Measurements from ENCODE around the gene PRKAG3.

PRKAG3 gene

GRCh38 chr2:218871345-218872302 is 40.0 kb upstream of the PRKAG3 start:
- H3K9me3 ChIP-seq (ENCODE audit: control insufficient read depth, insufficient read depth, low read length): no peaks in the 10 kb centered on the region
- H3K4me1 ChIP-seq (ENCODE audit: insufficient read depth, low read length): 0 out of 2 replicates have a peak, but pooled peaks cover 7% of the 10 kb centered on the region
- no peaks in the 10 kb centered on the region for H3K36me3 ChIP-seq (ENCODE audit: insufficient read depth, low read length)
- peak overlapping the region; percentile 7; the same call in 1 of the 2 replicates for H3K9ac ChIP-seq (ENCODE audit: low read depth, low read length)

DNA sequence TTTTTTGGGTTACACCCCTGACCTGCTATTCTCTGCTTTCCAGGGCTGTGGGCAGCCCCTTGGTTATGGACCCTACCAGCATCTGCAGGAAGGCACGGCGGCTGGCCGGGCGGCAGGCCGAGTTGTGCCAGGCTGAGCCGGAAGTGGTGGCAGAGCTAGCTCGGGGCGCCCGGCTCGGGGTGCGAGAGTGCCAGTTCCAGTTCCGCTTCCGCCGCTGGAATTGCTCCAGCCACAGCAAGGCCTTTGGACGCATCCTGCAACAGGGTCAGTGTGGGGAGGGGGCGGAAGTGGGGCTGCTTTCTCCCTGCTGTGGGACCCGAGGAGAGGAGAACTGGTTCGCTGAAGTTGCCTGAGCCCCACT is 39.4 kb upstream of the PRKAG3 start:
- Histone ChIP-seq H3K4me1 (ENCODE audit: insufficient read depth, low read length) (0 out of 2 replicates have a peak, but pooled peaks cover 7% of the 10 kb centered on the region), H3K9me3 (ENCODE audit: control insufficient read depth, insufficient read depth, low read length) (no peaks in the 10 kb centered on the region), H3K9ac (ENCODE audit: low read depth, low read length) (peak overlapping the region; percentile 7; the same call in 1 of the 2 replicates), H3K36me3 (ENCODE audit: insufficient read depth, low read length) (no peaks in the 10 kb centered on the region)

GRCh38 chr2:218869064-218869463 is 37.5 kb upstream of the PRKAG3 start:
- no peaks in the 10 kb centered on the region for H3K36me3 ChIP-seq (ENCODE audit: insufficient read depth, low read length)
- H3K9ac ChIP-seq (ENCODE audit: low read depth, low read length): no peak overlapping the region
- H3K9me3 ChIP-seq (ENCODE audit: control insufficient read depth, insufficient read depth, low read length): no peaks in the 10 kb centered on the region
- 0 out of 2 replicates have a peak, but pooled peaks cover 7% of the 10 kb centered on the region for H3K4me1 ChIP-seq (ENCODE audit: insufficient read depth, low read length)

DNA sequence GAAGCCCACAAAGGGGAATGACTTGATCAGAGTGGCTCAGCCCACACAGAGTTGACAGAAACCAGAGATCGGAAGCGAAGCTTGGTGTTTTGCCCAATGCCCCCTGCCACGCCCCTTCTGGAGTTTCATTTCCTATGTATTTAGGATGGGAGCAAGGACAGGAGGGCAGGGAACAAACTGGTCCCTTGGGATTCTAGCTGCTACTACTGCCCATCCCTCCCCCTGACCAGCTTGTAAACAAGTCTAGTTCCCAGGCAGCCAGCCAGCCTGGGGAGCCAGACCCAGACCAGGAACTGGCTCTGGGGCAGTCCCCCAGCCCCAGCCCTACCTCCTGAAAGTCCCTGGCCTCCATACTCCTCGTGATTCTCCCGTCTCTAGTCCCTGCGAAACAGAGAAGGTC is 36.3 kb upstream of the PRKAG3 start:
- Histone ChIP-seq H3K9ac (ENCODE audit: low read depth, low read length) (no peak overlapping the region), H3K4me1 (ENCODE audit: insufficient read depth, low read length) (0 out of 2 replicates have a peak, but pooled peaks cover 7% of the 10 kb centered on the region), H3K36me3 (ENCODE audit: insufficient read depth, low read length) (no peaks in the 10 kb centered on the region), H3K9me3 (ENCODE audit: control insufficient read depth, insufficient read depth, low read length) (no peaks in the 10 kb centered on the region)

DNA sequence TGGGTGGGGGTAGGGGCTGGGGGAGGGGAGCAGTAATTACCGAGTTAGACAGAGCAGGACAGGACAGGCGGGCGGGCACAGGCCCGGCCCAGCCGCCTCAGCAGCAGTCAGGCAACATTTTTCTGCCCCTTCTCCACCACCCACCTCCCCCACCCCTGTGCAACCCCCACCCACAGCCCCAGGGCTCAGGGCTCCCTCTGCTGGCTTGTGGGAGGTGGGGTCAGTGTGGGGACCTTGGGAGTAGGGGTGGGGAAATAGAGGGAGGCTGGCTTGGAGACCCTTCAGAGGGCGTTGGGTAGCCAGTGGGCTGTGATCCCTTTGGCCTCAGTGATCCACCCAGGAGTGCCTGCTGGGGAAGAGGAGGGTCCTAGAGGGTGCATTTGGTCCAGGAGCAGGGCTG is 34.4 kb upstream of the PRKAG3 start:
- H3K9ac ChIP-seq (ENCODE audit: low read depth, low read length): no peak overlapping the region
- no peaks in the 10 kb centered on the region for H3K9me3 ChIP-seq (ENCODE audit: control insufficient read depth, insufficient read depth, low read length)
- no peaks in the 10 kb centered on the region for H3K4me1 ChIP-seq (ENCODE audit: insufficient read depth, low read length)
- H3K36me3 ChIP-seq (ENCODE audit: insufficient read depth, low read length): no peaks in the 10 kb centered on the region

DNA sequence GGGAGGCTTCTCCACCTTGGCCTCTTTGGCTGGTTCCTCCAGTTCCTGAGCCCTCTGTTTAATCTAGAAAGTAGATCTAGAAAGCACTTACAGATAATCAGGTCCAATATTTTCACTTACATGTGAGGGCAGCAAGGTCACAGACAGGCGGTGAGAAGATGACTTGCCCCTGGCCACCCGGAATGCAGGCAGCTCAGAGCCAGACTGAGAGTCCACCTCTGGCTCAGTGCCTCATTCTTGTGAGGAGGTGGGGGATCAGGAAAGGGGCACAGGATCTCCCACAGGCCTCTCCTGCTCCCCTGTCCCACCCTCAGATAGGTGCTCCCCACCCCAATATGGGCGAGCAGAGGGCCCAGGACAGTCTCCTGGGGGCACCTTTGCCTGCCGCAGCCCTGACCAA is 33.8 kb upstream of the PRKAG3 start:
- no peaks in the 10 kb centered on the region for H3K36me3 ChIP-seq (ENCODE audit: insufficient read depth, low read length)
- H3K9me3 ChIP-seq (ENCODE audit: control insufficient read depth, insufficient read depth, low read length): no peaks in the 10 kb centered on the region
- H3K9ac ChIP-seq (ENCODE audit: low read depth, low read length): no peak overlapping the region
- H3K4me1 ChIP-seq (ENCODE audit: insufficient read depth, low read length): no peaks in the 10 kb centered on the region

- Histone ChIP-seq H3K4me1 (ENCODE audit: insufficient read depth, low read length) (peaks cover 3% of the 10 kb centered on the region), H3K9me3 (ENCODE audit: control insufficient read depth, insufficient read depth, low read length) (no peaks in the 10 kb centered on the region), H3K9ac (ENCODE audit: low read depth, low read length) (no peak overlapping the region), H3K36me3 (ENCODE audit: insufficient read depth, low read length) (no peaks in the 10 kb centered on the region)
Measured at GRCh38 chr2:218863021-218863520, 31.5 kb upstream of the PRKAG3 start.

- Histone ChIP-seq H3K9me3 (ENCODE audit: control insufficient read depth, insufficient read depth, low read length) (no peaks in the 10 kb centered on the region), H3K36me3 (ENCODE audit: insufficient read depth, low read length) (no peaks in the 10 kb centered on the region), H3K4me1 (ENCODE audit: insufficient read depth, low read length) (peaks cover 9% of the 10 kb centered on the region), H3K9ac (ENCODE audit: low read depth, low read length) (no peak overlapping the region)
Measured at GRCh38 chr2:218861645-218862318, 30.2 kb upstream of the PRKAG3 start.

- H3K4me1 ChIP-seq (ENCODE audit: insufficient read depth, low read length): peaks cover 15% of the 10 kb centered on the region
- no peaks in the 10 kb centered on the region for H3K36me3 ChIP-seq (ENCODE audit: insufficient read depth, low read length)
- no peak overlapping the region; the same call in 1 of the 2 replicates for H3K9ac ChIP-seq (ENCODE audit: low read depth, low read length)
- no peaks in the 10 kb centered on the region for H3K9me3 ChIP-seq (ENCODE audit: control insufficient read depth, insufficient read depth, low read length)
Measured at GRCh38 chr2:218860950-218861381, 29.4 kb upstream of the PRKAG3 start.

- H3K36me3 ChIP-seq (ENCODE audit: insufficient read depth, low read length): no peaks in the 10 kb centered on the region
- H3K9me3 ChIP-seq (ENCODE audit: control insufficient read depth, insufficient read depth, low read length): no peaks in the 10 kb centered on the region
- peak overlapping the region; percentile 45; the same call in 1 of the 2 replicates for H3K9ac ChIP-seq (ENCODE audit: low read depth, low read length)
Measured at GRCh38 chr2:218859988-218860831, 28.6 kb upstream of the PRKAG3 start.

DNA sequence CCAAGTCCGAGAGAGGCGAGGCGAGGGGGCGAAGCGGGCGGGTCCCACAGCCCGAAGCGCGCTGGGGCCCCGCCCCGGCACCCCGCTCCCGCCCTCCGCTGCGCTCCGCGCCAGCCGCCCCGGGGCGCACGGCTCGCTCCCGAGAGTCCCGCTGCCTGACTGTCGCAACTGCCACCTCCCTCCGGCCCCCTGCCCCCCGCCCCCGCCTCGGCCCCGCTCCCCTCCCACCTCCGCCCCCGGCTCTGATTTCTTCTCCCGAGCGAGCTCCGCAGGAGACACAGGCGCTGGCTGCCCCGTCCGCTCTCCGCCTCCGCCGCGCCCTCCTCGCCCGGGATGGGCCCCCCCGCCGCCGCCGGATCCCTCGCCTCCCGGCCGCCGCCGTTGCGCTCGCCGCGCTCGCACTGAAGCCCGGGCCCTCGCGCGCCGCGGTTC is 28.0 kb upstream of the PRKAG3 start, which contains the start of gene WNT6:
Gene WNT6 (plus strand): TSS at position 250 of the 432 bp plus-strand sequence. CDS start 233 bp downstream, outside the sequence.
- Histone ChIP-seq H3K9me3 (ENCODE audit: control insufficient read depth, insufficient read depth, low read length) (no peaks in the 10 kb centered on the region), H3K36me3 (ENCODE audit: insufficient read depth, low read length) (no peaks in the 10 kb centered on the region), H3K4me1 (ENCODE audit: insufficient read depth, low read length) (peaks cover 20% of the 10 kb centered on the region), H3K9ac (ENCODE audit: low read depth, low read length) (peak within 1 kb of the TSS; percentile 45; the same call in 1 of the 2 replicates)

More at GRCh38 chr2:218859988-218860831, 28.6 kb upstream of the PRKAG3 start:
- peaks cover 20% of the 10 kb centered on the region for H3K4me1 ChIP-seq (ENCODE audit: insufficient read depth, low read length)

DNA sequence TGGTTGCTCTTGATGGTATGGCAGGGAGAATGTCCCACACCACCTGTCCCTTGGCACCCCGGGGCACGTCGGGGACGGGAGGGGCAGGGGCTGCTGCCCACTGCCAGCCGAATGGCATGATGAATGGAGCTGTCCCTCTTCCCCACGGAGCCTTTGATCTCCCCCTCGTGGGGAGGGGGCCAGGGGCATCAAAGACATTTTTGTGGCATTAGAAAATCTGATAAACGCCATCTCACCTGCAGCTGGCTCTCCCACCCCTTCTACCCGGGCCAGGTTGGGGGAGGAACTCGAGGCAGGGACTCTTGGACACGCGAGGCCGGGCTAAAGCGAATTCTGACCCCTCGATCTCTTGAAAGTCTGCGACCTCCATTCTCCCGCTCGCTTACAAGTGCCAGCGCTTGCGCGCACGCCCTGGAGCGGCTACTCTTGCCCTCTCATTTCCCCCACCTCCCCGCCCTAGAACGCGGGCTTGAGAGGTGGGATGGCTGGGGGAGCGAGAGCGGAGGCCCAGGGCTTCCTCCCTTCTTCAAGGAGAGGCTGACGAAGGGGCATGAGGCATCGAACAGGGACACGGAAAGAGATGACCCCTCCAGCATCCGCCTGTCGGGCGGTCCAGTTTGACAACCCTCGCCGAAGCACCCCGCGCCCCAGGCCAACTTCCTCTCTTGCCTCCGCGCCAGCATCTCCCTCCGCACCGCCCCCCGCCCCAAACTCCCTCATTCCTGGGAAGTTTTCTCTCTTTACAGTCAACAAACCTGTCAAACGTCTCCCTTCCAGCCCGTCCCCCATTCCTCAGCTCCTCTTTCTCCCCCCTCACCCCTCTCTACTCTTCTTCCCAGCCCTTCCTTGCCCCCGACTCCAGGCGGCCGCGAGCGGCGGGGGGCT is 27.3 kb upstream of the PRKAG3 start:
- Histone ChIP-seq H3K9ac (ENCODE audit: low read depth, low read length) (peak overlapping the region; percentile 35; the same call in 1 of the 2 replicates), H3K36me3 (ENCODE audit: insufficient read depth, low read length) (no peaks in the 10 kb centered on the region), H3K4me1 (ENCODE audit: insufficient read depth, low read length) (peaks cover 20% of the 10 kb centered on the region), H3K9me3 (ENCODE audit: control insufficient read depth, insufficient read depth, low read length) (no peaks in the 10 kb centered on the region)

DNA sequence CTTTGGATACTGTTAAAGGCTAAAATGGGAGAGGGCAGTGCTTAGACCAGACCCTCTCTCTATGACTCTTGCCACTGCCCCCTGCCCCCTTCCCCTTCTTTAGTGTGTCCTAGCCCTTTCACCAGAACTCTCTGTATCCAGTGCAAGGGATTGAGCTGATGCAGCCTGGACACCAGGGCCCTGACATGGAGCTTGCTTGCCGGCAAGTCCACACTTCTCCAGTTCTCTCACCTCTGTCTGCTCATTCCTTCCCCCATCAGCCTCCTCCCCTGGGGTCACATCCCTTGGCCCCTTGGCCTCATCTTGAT is 26.5 kb upstream of the PRKAG3 start:
- H3K9me3 ChIP-seq (ENCODE audit: control insufficient read depth, insufficient read depth, low read length): no peaks in the 10 kb centered on the region
- peaks cover 26% of the 10 kb centered on the region for H3K4me1 ChIP-seq (ENCODE audit: insufficient read depth, low read length)
- no peaks in the 10 kb centered on the region for H3K36me3 ChIP-seq (ENCODE audit: insufficient read depth, low read length)
- no peak overlapping the region for H3K9ac ChIP-seq (ENCODE audit: low read depth, low read length)
